Kidney tubule cell (primary cell): ENCODE data around the gene NXNL2.

ENCODE experiments used
- DNase-seq: peaks from one replicate; pipeline ENCODE4 v3.0.0-alpha.2; 2018; ENCODE audit warnings: low spot score

The NXNL2 gene

DNA sequence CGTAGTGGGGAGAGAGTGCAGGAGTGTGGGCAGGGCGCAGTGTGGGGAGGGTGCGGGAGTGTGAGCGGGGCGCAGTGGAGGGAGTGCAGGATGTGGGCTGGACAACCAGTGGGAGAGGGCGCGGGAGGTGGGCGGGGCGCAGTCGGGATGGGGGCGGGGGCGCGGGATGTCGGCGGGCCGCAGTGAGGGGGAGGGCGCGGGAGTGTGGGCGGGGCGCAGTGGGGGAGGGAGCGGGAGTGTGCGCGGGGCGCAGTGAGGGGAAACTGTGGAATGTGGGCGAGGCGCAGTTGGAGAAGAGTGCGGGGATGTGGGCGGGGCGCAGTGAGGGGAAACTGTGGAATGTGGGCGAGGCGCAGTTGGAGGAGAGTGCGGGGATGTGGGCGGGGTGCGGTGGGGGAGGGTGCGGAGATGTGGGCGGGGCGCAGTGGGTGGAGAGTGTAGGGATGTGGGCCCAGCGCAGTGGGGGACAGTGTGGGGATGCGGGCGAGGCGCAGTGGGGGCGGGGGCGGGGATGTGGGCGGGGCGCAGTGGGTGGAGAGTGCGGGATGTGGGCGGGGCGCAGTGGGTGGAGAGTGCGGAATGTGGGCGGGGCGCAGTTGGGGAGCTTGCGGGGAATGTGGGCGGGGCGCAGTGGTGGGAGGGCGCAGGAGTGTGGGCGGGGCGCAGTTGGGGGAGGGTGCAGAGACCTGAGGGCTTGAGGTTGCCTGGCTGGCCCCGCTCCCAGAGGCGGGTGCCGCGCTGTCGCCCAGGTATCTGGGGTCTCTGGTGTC, at the start of gene NXNL2:
NXNL2 (plus strand) TSS at position 723 of the 770 bp plus-strand sequence. CDS start 257 bp downstream, outside the sequence.
- DNase-seq, result peak; percentile 91

DNA sequence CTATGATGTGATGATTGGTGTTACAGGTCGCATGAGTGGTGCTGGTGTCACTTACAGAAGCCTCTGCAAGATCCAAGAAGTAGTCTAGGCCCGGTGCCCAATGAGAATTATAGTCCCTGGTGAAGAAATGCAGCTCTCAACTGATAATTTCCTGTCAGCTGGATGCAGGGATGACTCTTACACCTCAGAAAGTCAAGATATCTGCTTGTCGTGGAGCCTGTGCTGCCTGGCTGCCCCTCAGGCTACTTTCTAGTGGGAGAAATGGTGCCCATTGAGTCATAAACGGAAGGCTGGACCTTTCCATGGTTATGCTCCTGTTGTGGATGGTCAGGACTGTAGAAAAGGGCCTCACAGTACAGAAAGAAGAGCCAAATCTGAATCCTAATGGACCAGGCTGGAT, 46.8 kb upstream of the NXNL2 start:
- DNase-seq, result no peak

DNA sequence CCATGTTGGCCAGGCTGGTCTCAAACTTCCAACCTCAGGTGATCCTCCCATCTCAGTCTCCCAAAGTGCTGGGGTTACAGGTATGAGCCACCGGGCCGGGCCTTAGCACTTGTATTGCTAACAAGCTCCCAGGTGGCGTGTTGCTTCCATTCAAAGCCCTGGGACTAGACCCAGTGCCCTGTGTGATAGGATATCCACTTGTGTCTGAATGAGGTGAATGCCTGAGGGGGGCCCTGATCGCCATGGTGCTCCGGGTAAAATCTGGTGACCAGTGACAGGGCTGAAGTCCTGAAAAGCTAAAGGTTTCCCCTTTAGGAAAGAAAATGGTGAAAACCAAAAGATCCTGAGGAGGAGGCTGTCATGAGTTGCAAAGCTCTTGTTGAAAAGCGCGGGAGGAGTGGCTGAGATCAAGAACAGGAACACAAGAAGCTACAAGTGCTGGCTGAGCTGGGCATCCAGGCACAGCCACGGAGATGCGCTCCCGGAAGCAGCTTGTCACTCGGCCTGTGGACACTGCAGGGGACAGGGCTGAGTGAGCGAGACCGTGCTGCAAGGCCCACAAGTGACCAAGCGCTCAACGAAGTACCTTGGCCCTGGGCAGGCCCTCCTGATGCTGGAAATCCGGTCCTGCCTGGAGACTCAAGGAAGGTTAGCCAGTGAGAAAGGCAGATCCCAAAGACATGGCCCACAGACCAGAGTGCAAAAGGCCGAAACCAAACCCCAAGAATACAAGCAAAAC, 39.8 kb upstream of the NXNL2 start:
- DNase-seq, result no peak

DNA sequence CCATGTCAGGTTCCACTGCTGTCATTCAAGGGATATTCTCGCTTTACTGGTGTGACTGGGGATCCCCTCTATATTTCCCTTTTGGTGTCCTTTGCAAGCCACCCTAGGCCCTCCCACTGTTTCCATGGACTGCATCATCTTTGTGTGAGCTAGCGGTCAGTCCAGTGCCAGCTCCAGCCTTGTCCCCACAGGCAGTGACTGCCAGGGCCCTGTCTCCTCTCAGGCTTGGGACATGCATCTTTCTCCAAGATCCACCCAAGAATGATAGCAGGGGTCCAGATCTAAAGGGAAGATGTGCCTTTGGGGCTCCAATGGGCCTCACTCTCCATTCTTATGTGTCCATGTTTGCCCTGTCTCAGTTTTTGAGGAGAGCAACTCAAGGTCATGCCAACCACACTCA, 37.8 kb upstream of the NXNL2 start:
- DNase-seq, result no peak

DNA sequence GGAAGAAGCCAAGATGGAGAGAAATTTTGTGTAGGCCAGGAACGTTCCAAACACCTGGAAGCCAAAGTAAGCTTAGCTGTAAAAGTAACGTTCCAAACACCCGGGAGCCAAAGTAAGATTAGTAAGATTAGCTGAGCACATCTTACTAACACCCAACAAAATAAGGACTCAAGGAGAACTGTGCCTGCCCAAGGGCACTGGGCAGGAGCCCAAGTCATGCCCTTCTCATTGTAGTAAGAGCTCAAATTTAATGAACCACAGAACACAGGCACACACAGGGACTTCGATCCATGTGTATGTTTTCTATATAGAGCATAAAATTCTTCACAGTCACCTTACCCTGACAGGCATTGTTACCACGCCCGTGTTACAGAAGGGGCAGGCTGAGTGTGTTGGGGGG, 36.1 kb upstream of the NXNL2 start:
- DNase-seq, result no peak

DNA sequence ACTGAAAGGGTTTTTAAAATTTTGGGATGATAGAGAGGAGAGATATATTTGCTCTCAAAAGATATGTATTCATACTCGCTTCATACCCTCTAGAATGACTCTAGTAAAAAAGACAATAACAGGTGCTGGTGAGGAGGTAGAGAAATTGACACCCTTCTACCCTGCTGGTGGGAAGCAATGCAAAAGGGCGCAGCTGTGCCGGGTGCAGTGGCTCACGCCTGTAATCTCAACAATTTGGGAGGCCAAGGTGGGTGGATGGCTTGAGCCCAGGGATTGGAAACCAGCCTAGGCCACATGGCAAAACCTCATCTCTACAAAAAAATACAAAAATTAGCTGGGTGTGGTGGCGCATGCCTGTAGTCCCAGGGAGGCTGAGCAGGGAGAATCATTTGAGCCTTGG, 33.9 kb upstream of the NXNL2 start:
- DNase-seq, result no peak

DNA sequence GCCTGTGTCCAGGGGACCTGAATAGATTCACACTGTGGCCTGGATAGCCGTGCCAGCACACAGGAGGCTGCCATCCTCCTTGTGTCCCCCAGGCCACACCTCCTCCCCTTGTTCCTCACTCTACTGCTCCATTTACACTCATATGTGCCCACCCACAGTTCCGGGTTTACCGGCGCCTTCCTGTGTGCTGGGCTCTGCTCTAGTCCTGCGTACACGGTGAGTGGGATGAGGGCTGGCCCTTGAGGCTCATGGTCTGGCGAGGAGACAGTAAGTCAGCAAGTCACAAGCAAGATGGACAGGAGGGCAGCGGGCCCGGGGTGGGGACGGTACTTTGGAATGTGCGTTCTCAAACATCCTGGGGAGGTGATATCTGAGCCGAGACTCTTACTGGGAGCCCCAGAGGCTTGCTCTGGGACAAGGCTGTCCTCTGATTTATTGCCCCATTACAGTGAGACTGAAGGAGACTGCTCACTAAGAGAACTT, 32.4 kb upstream of the NXNL2 start:
- no peak for DNase-seq

DNA sequence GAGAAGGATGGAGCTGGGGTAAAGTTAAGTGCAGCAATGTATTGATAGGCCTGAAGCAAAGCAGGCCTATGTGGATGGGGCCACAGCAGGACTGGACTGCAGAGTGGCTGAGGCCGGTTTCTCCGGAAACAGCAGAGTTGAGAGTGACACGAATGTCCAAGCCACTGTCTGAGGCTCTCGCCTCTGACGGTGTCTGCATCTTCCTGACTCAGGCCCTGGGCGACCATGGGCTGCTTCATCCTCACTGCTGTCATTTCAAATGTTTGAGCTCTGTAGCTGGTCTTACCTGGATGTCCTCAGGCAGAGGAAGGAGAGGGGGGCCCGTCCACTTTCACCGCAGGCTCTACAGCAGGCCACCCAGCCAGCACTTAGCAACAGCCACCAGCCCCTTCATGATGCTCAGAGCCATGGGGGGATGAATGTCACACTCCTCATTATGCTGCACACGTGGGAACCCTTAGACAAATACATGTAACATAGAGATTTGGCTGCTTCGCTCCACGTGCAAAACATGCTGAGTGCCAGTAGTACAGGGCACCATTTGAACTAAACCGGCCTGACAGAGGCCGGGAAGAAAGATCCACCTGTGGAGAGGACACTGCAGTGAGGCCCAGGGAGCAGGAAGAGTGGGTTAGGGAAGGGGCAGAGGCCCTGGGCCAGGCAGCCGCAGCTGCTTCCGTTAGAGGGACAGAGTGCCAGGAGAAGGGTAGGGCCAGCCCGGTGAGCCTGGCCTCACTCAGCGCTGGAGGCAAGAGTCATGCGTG, 31.7 kb upstream of the NXNL2 start:
- no peak for DNase-seq

DNA sequence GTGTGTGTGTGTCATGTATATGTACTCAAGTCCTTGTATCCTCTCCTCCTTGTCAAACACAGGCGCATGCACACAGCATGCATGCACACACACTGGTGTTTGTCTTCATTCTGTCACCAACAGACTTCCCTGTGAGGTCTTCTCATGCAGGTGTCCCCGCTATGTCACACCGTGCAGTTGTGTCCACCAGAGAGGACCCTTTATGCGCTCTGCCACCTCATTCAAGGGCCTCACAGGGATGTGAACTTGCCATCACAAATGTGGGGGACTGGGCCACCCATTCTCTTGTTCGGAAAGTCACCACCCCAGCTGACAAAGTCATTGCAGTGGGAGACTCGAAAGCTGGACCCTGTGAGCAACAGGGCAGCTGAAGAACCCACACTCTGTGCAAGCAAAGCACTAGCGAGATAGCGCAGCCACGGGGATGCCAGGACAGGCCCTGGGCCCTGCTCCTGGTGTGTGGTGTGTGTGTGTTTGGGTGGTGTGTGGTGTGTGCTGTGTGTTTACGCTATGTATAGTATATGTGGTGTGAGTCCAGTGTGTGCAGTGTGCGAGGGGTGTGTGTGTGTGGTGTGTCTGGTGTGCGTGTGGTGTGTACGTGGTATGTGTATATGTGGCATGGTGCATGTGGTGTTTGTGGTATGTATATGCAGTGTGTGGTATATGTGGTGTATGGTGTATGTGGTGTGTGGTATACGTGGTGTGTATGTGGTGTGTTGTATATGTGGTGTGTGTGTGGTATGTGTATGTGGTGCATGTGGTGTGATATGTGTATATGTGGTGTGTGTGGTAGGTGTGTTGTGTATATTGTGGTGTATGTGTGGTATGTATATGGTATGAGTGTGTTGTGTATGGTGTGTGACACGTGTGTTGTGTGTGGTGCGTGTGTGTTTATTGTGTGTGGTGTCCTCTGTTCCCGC, 30.9 kb upstream of the NXNL2 start:
- no peak for DNase-seq

DNA sequence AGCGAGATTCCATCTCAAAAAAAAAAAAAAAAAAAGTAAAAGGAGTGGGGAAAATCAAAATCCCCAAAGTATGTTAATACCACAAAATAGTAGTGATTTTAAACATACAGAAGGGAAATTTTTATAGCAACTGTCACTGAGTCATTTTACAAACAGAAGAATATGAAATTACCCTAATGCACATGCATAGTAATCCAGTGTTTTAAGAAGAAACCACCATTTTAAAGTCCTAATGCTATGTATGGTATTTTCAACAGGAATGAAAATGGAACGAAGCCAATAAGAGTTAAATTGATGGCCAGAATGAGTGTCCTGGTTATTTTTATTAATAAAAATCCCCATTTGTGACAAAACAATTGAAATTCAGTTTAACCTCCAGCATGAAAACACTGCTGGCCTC, 26.7 kb upstream of the NXNL2 start:
- no peak for DNase-seq

DNA sequence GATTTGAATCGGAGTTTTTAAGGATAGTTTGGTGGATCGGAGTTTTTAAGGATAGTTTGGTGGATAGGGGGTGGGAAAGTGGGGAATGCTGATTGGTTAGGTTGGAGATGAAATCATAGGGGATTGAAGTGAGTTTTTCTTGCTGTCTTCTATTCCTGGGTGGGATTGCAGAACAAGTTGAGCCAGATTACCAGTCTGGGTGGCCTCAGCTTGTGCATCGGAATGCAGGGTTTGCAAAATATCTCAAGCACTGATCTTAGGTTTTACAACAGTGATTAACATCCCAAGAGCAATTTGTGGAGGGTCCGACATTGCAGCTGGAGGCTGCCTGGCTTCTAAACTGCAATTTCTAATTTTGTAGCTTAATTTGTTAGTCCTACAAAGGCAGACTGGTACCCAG, 23.1 kb upstream of the NXNL2 start:
- DNase-seq, result no peak

DNA sequence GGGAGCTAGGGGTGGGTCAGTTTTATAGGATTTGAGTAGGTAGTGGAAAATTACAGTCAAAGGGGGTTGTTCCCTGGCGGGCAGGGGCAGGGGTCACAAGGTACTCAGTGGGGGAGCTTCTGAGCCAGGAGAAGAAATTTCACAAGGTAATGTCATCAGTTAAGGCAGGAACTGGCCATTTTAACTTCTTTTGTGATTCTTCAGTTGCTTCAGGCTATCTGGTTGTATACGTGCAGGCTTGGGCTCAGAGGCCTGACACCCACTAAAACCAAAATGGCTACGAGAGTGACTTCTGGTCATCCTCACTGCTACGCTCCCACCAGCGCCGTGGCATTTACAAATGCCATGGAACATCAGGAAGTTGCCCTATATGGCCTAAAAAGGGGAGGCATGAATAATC, 20.7 kb upstream of the NXNL2 start:
- DNase-seq, result no peak

DNA sequence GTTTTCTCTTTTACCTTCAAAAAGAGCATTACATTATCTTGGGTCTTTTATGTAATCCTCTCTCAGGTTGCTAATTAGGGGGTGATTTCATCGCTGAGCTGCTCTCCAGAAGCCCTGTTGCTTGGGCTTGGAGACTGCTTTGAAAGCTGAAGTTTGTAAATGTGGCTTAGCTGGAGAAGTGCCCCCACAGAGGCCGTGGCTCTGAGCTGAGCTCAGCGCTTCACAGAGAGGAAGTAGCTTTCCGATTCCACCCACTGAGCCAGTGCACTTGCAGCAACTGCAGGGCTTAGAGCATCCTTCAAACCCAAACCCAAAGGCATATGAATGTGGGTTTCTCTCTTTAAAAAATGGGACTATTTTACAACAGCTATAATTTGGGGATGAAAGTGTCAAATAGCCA, 13.7 kb upstream of the NXNL2 start:
- no peak for DNase-seq

DNA sequence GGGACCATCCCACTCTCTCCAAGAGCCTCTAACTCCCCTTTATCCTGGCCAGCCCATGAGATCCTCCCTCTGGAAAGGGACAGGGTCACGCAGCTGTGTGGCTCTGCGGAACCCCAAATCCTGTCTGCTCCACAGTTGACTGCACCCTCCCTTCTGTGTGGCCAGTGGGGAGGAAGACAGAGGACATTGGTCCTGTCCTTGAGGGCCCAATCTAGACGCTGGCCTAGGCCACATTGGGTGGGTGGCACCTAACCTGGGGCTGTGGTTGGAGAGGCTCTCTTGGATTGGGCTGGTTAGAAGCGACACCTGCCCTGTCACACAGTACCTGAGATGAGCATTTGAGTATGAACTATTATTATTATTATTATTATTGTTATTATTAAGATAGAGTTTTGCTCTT, 12.6 kb upstream of the NXNL2 start:
- no peak for DNase-seq

DNA sequence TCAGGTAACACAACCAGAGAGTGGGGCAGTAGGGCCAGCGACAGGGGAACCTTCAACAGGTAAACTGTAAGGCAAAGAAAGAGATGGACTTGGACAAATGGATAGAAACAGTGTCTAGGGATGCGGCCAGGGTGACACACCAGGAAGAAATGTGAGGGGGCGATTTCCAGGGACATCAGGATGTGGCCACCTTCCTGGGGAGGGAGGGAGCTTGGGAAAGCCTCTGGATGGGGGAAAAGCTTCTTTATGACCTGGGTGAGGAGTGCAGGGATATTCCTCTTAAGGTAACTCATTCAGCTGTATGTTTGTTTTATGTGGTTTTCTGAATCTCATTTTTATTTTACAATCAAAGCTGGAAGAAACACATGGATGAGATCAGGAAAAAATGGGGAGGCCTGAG, 11.9 kb upstream of the NXNL2 start:
- DNase-seq, result peak; percentile 87

DNA sequence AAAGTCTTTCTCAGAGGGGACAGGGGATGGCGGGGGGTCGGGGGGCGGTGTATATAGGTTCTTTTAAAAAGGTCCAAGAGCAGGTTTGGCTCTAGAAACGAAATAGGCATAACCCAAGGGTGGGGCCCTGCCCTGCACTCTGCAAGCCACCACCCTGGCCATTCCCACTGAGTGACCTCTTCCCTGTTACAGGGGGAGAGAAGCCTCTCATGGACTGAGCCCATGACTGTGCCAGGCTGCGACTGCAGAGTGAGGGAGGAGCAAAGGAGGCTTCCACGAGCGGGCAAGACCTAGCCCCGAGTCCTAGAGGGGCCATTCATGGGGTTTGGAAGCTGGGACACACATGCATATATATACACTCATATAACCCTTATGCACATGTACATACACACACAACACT, 10.1 kb upstream of the NXNL2 start:
- no peak for DNase-seq

DNA sequence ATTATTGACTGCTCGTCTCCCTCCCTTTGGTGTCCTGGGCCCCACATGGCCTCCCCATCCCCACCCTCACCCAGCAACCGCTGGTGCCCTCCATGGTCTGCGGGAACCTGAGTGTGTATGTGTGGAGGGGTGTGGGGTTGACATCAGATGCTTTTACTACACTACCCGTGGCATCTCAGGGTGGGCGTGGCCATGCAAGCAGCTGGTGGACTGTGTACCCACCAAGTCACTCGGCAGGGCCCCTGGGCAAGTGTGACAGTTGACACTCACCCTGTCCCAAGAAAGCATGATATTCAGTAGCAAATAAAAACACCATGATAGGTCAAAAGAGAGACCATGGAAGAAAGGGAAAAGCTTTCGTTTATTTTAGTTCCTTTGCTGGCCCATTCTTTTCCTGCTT, 7.4 kb upstream of the NXNL2 start:
- DNase-seq, result no peak

DNA sequence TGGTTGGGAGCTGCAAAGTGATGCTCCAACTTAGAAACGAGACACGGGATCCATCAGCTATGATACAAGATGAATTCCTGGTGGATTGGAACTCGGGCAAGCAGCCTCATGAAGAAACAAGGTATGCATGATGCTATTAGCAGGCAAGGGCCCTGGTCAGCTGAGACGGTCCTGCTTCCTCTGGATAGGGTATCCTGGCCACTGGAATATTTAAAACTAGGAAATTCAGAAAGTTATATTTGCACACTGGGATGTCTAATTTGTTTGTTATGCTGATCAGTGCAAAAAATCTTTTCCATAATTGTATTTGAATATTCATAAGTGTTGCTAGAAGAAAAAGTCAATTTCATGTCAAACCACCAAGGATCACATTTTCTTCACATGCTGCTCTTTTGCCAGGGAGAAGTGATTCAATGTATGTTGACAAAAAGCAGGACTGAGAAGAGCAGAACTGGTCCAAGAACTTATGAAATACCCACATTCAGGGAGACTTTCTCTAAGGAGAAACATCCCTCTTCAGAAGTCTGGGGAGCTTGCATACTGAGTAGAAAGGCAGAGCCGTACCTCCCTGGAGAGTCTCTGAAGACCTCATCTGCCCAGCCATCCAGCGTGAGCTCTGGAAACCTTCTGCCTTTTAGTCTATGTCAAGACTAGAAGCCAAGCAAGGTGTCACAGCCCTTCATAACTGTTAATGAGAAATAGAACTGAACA, 6.7 kb upstream of the NXNL2 start:
- DNase-seq, result no peak

DNA sequence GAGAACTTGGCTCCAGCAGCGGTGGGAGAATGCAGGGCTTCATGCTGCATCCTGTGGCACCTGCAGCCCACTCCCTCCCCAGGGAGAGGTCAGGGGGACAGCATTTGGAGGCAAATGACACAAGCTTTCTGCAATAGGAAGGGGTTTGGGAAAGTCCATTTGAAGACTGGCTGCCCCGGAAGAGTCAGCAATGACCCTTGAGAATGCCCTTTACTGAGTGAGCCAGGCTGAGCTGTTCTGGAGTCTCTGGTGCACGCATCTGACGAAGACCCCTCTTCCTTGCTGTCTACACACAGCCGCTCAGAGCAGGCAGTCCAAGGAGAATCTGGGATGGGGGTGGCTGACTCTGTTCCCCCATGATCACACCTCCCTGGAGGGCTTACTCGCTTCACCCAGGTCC, 5.5 kb upstream of the NXNL2 start:
- peak; percentile 28 for DNase-seq

DNA sequence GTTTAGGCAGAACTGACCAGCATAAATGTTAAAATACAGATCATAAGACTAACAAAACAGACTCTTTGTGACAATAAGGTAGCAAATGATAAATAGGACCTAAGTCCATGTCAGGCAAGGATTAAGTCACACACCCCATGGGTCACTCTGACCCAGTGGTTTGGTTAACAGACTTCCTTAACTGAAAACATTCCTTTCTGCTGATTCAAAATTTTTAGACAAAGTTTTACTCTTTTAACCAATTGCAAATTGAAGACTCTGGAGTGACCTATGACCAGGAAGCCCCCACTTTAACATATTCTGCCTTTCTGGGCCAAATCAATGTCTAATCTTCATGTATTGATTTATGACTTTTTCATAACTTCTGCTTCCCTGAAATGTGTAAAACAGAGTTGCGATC, 4.9 kb upstream of the NXNL2 start:
- DNase-seq, result peak; percentile 91
